A673 (cell line): ENCODE results near the gene NFKBIE. TPM values are rescaled to one million over a fixed set of nuclear protein-coding genes. Genes with fewer than 3 reads are reported as not detected.

Experiments
- BruUV-seq: library from RNA; stranded (reverse); fragments of 400-500 nt; replicated peaks from 2 replicates; lab custom pipeline; 2021; lab: Mats Ljungman, UMichigan
- CTCF ChIA-PET: fragments of 300-600 bp; sonication (Branson Sonifier 250); formaldehyde crosslinking; loops from one replicate; lab custom pipeline; 2022; ENCODE audit warnings: antibody characterized with exemption; lab: Charles Lee
- POLR2A ChIA-PET: fragments of 300-600 bp; sonication (Branson Sonifier 250); formaldehyde crosslinking; loops from one replicate; lab custom pipeline; 2022; ENCODE audit warnings: antibody characterized with exemption; ENCODE audit not compliant: low non-redundant PET; lab: Charles Lee
- DNase-seq: peaks from one replicate; pipeline ENCODE4 v3.0.0-alpha.2; 2015; ENCODE audit warnings: low spot score
- H3K27ac ChIP-seq: fragments of 200-600 bp; sonication (generic); 2 replicates; pipeline ENCODE4 v1.5.1; 2016; ENCODE audit warnings: mixed run types, low read depth, mild to moderate bottlenecking, mixed read lengths, antibody characterized with exemption, low read length; ENCODE audit not compliant: poor library complexity, severe bottlenecking
- H3K27me3 ChIP-seq: fragments of 200-600 bp; sonication (generic); replicated peaks from 2 replicates; pipeline ENCODE4 v1.6.1; 2017; ENCODE audit warnings: mixed run types, low read depth, mild to moderate bottlenecking, mixed read lengths, antibody characterized with exemption, low read length; ENCODE audit not compliant: insufficient read depth, poor library complexity
- H3K36me3 ChIP-seq: fragments of 200-600 bp; sonication (generic); 2 replicates; pipeline ENCODE4 v1.6.1; 2016; ENCODE audit warnings: mixed run types, mild to moderate bottlenecking, mixed read lengths, antibody characterized with exemption, low read length; ENCODE audit not compliant: insufficient read depth, poor library complexity, severe bottlenecking
- H3K4me1 ChIP-seq: fragments of 200-600 bp; sonication (generic); 2 replicates; pipeline ENCODE4 v1.6.1; 2017; ENCODE audit warnings: mixed run types, mild to moderate bottlenecking, mixed read lengths, antibody characterized with exemption, low read length; ENCODE audit not compliant: insufficient read depth, poor library complexity, severe bottlenecking
- H3K4me3 ChIP-seq: fragments of 200-600 bp; sonication (generic); 2 replicates; pipeline ENCODE4 v1.5.1; 2016; ENCODE audit warnings: low read depth, mixed run types, mild to moderate bottlenecking, mixed read lengths, low read length; ENCODE audit not compliant: poor library complexity, severe bottlenecking
- H3K9me3 ChIP-seq: fragments of 200-600 bp; sonication (generic); 2 replicates; pipeline ENCODE4 v1.6.1; 2016; ENCODE audit warnings: mixed run types, low read depth, mild to moderate bottlenecking, mixed read lengths, antibody characterized with exemption, low read length; ENCODE audit not compliant: poor library complexity, severe bottlenecking
- EZH2 ChIP-seq: fragments of 200-600 bp; sonication (generic); IDR thresholded peaks from 2 replicates; pipeline ENCODE4 v1.6.1; 2017; ENCODE audit warnings: borderline replicate concordance, low read depth, mild to moderate bottlenecking, mixed read lengths, antibody characterized with exemption, low read length; ENCODE audit not compliant: poor library complexity, severe bottlenecking
- intact Hi-C: fragments of 100-400 bp; cut with micrococcal nuclease; formaldehyde crosslinking; loops from one replicate; pipeline ENCODE4 v1.10.0; 2022; ENCODE audit not compliant: unreplicated experiment
- total RNA-seq: library from RNA; stranded (reverse); gene quantifications from 2 replicates; pipeline ENCODE4 v1.2.3, GENCODE V29; 2021
- TF ChIP-seq, protein P1 (sequence below): fragments of 300-800, 200-600 bp; sonication (generic); conservative IDR thresholded peaks from 2 replicates; pipeline ENCODE4 v1.5.1; 2017; ENCODE audit warnings: low read depth, mild to moderate bottlenecking, antibody characterized with exemption, low read length, moderate library complexity, mixed read lengths

The NFKBIE gene
- total RNA-seq, 1 experiment from 2014 or later, result 5.2 TPM

DNA sequence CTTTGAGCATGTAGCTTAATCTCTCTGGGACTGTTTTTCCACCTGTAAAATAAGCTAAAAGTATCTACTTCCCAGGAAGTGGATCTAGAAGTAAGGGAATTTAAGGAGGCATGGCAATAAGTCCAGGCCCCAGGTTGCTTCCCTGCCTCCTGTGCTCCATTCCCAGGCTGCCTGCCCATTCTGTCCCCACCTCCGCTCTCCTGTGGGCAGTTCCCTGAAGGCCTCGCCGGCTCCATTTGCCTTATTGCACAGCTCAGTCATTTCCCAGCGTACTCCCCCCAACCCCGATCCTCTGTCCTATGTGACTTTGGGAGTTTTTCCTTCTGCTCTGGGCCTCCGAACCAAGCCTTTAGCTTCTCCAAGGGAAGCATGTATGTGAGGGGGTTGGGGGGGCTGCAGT is 37.3 kb downstream of the NFKBIE start:
- intact Hi-C loops, result no loop called here
- BruUV-seq, result no TSS peak
- POLR2A ChIA-PET, result no interaction called here

DNA sequence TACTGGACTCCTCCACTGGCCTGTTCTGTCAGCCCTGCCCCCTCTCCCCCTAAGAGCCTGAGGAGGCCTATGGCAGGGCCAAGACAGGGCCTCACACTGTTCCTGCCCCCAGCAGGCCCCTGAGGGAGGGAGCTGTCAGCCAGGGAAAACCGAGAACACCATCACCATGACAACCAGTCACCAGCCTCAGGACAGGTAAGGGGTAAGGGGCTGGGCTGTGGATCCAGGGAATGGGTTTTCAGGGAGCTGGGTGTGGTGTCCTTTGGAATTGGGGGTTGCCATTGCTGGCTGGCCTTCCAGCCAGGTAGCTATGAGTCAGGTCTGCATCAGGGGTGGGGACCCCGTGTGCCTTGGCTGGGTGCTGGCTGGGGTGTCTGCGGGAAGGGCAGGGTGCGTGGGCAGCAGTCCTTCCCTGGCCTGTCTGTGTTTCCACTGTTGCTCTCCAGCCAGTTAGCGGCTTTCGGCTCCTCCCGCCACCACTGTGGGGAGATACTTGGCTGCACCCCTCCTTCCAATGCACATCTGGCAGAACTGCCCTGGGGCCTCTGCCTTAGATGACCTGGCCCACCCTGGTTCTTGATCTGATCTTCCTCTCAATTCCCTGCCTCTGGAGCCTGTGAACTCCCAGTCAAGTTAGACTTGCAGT is 38.1 kb downstream of the NFKBIE start:
- no peak for DNase-seq
- Histone ChIP-seq H3K36me3 (peaks cover 33% of the 10 kb centered on the region), H3K27ac (no peak overlapping the region), H3K9me3 (no peaks in the 10 kb centered on the region), H3K4me3 (no peak overlapping the region), H3K27me3 (no peaks in the 10 kb centered on the region), H3K4me1 (peaks cover 29% of the 10 kb centered on the region)
- CTCF ChIA-PET, result no interaction called here
- POLR2A ChIA-PET, result no interaction called here
- BruUV-seq, result no TSS peak
- intact Hi-C loops, result no loop called here
- TF ChIP-seq, protein P1, sequence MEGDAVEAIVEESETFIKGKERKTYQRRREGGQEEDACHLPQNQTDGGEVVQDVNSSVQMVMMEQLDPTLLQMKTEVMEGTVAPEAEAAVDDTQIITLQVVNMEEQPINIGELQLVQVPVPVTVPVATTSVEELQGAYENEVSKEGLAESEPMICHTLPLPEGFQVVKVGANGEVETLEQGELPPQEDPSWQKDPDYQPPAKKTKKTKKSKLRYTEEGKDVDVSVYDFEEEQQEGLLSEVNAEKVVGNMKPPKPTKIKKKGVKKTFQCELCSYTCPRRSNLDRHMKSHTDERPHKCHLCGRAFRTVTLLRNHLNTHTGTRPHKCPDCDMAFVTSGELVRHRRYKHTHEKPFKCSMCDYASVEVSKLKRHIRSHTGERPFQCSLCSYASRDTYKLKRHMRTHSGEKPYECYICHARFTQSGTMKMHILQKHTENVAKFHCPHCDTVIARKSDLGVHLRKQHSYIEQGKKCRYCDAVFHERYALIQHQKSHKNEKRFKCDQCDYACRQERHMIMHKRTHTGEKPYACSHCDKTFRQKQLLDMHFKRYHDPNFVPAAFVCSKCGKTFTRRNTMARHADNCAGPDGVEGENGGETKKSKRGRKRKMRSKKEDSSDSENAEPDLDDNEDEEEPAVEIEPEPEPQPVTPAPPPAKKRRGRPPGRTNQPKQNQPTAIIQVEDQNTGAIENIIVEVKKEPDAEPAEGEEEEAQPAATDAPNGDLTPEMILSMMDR, result no peak
- no peak for TF ChIP-seq EZH2

More for the DNA sequence above, 37.3 kb downstream of the NFKBIE start:
- Histone ChIP-seq H3K4me1 (peaks cover 21% of the 10 kb centered on the region), H3K4me3 (no peak overlapping the region), H3K27ac (no peak overlapping the region), H3K27me3 (no peaks in the 10 kb centered on the region), H3K9me3 (no peaks in the 10 kb centered on the region), H3K36me3 (peaks cover 38% of the 10 kb centered on the region)
- CTCF ChIA-PET, result no interaction called here
- TF ChIP-seq, protein P1, result no peak
- no peak for TF ChIP-seq EZH2
- no peak for DNase-seq

DNA sequence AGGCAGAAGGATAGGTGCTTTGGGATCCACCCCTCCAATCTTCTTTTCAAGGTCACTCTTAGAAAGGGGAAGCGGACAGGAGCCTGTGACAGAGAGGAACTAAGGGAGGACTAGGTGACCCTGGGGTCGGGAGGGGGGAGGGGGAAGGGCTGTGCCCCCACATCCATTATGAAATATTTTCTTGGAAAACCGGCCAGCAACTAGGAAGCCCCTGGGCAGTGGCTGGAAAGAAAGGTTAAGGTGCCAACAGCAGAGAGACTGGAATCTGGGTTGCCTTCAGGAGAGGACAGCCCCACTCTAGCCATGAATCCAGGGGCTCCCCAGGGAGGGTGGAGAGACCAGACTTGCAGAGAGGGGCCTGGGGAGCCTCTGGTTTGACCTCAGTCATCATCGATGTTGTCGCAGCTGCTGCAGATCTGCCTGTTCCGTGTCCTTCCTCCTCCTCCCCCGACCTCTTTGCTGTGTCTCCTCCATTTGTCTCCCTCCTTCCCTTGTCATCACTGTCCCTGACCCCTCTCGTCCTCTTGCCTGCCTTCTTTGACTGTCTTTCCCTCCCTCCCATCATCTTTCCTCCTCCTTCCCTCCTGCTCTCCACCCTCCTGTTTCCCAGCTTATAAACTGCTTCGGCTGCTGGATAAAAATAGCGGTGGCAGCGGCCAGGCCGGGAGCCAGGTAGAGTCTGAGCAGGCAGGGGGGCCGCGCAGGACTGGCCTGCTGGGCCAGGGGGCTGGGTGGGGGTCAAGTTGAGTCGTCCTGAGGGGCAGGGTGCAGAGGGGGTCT is 38.8 kb downstream of the NFKBIE start:
- H3K27ac ChIP-seq, result peak overlapping the region; percentile 36
- peaks cover 35% of the 10 kb centered on the region for H3K4me1 ChIP-seq
- H3K4me3 ChIP-seq, result no peak overlapping the region
- no peak for DNase-seq
- no TSS peak for BruUV-seq
- H3K27me3 ChIP-seq, result no peaks in the 10 kb centered on the region
- TF ChIP-seq EZH2, result no peak
- TF ChIP-seq, protein P1, result no peak
- intact Hi-C loops, result no loop called here
- ChIA-PET POLR2A (no interaction called here), CTCF (interaction anchor here (1.4 kb wide), 1 partner anchor 12 kb away, joined by 11 read pairs; no protein-coding TSS in a partner anchor)
- H3K36me3 ChIP-seq, result peaks cover 26% of the 10 kb centered on the region
- no peaks in the 10 kb centered on the region for H3K9me3 ChIP-seq
